ENCODE results near the gene CCDC186.
A peak's percentile ranks its signal among the peaks of the same experiment; 100 is the strongest.

The CCDC186 gene

DNA sequence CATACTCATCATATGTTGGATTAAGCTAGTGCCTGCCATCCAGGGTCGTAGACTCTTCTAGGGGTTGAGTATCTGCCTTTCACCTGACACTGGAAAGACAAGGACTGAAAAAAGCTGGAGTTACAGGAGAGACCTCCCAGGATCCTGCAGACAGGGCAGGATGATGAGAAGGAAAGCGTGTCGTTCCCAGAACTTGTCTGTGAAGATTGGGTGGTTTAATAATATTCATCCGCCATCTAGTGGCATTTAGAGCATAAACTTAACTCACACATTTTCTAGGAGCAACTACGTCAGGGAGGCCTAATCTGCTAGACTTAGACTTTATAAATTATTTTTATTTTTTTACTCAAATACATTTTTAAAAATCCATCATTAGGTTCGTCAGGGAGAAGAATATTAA is 70.7 kb downstream of the CCDC186 start:
- peak; percentile 54 for DNase-seq

GRCh38 chr10:114102256-114102655 is 71.7 kb downstream of the CCDC186 start:
- DNase-seq = no peak

GRCh38 chr10:114100848-114101741 is 72.9 kb downstream of the CCDC186 start:
- peak; percentile 84 for DNase-seq

- no peak for DNase-seq
These were observed 77.1 kb downstream of the CCDC186 start for GRCh38 chr10:114096864-114097263.

- DNase-seq = no peak
These were observed 78.3 kb downstream of the CCDC186 start for GRCh38 chr10:114095559-114096337.

GRCh38 chr10:114094795-114095194 is 79.2 kb downstream of the CCDC186 start:
- DNase-seq = no peak

- DNase-seq = no peak
These were observed 86.3 kb downstream of the CCDC186 start for GRCh38 chr10:114087655-114088054.

DNA sequence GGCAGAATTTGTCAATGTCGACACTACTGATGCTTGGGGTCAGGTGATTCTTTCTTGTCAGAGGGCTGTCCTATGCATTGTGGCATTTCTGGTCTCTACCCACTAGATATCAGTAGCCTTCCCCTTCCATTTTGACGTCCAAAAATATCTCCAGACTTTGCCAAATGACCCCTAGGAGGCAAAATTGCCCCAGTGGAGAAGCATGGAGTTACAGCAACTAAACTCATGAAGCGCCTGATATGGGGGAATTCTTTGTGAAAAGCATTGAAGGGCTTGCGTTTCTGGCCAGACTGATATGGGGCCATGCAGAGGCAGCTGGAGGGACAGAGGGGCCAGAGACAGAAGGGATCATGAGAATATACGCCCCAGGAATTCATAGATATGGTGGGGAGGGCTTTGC is 86.7 kb downstream of the CCDC186 start:
- DNase-seq = no peak

DNA sequence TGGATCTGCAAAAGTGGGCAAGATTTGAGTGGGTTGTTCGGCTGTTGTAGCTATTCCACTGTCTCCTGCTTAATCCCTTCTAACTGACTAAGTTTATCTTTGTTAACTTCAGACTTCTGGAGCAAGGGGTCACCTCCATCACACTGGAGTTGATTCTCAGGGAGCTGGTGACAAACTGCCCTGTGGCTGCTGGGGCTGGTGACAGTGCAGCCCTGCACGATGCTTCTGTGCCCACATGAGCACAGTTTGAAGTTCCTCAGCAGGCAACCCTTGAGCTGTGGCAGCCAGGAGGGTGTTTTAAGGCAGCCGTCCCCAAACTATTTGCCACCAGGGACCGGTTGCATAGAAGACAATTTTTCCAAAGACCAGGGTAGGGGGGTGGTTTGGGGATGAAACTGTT is 89.8 kb downstream of the CCDC186 start:
- no peak for DNase-seq

GRCh38 chr10:114083040-114083439 is 91.0 kb downstream of the CCDC186 start:
- no peak for DNase-seq

GRCh38 chr10:114081911-114082583 is 92.0 kb downstream of the CCDC186 start:
- no peak for DNase-seq

- no peak for DNase-seq
These were observed 94.6 kb downstream of the CCDC186 start for GRCh38 chr10:114079421-114079820.

DNA sequence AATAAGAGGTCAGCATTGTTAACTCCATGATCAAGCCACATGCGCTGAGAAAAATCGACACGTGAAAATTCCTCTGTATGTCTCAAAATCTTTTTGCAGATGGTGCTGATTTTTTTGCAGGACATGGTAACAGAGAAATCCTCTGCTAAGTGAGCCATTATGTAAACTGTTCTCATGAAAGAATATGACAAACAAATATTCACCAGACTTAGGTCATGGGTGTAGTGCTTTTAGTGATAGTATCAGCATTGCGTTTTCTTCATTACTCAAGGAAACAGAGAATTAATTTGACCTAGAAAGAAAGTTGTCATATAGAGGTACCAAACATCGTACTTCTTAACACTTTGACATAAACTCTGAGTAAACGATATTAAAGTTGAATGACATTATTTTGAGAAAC is 95.7 kb downstream of the CCDC186 start:
- DNase-seq = no peak

GRCh38 chr10:114077815-114078219 is 96.2 kb downstream of the CCDC186 start:
- peak; percentile 35 for DNase-seq

GRCh38 chr10:114077347-114077746 is 96.7 kb downstream of the CCDC186 start:
- DNase-seq = no peak

DNA sequence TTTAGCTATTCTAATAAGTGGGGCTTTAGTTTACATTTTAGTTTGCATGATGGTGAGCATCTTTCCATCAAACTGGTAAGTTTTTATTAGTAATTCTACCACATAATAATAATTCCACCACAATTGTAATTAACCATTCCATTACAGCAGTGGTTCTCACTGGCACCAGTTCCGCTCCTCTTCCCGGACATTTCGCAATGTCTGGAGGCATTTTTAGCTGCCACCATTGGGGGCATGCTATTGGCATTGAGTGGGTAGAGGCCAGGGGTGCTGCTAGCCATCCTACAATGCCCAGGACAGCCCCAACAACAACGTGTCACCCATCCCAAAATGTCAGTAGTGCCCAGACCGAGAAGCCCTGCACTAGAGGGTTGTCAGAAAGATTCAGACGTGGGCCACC is 98.9 kb downstream of the CCDC186 start:
- no peak for DNase-seq

- no peak for DNase-seq
These were observed 100.4 kb downstream of the CCDC186 start for GRCh38 chr10:114073395-114074186.

- DNase-seq = no peak
These were observed 102.8 kb downstream of the CCDC186 start for GRCh38 chr10:114071178-114071577.

Data from retina (tissue), 1 donor.